Psoas muscle (tissue), 8 donors: ENCODE data around the gene STXBP5. TPM values are rescaled to one million over a fixed set of nuclear protein-coding genes. Genes with fewer than 3 reads are reported as not detected.

Experiments
- ATAC-seq, 4 donors: fragments of 200-7000 bp; cut with Tn5 transposase; one replicate each; pipeline ENCODE4 v1.9.1; 2020; ENCODE audit warnings: moderate library complexity in 3 of 4, mild to moderate bottlenecking in 2 of 4
- DNase-seq, 2 donors: peaks; one replicate each; pipeline ENCODE4 v3.0.0-alpha.2; 2020
- H3K27ac ChIP-seq: fragments of 200-600 bp; one replicate; pipeline ENCODE4 v1.8.0; 2022
- H3K27me3 ChIP-seq, 3 donors: fragments of 200-600 bp in 1 of 3; one replicate each; pipeline versions ENCODE4 v1.6.1 to v1.8.0; 2013 to 2022; ENCODE audit warnings: low read length in 2 of 3, mild to moderate bottlenecking in 2 of 3, moderate library complexity in 1 of 3; ENCODE audit not compliant: insufficient read depth in 3 of 3
- H3K36me3 ChIP-seq, 2 donors: fragments of 200-600 bp in 1 of 2; one replicate each; pipeline versions ENCODE4 v1.6.1 to v1.8.0; 2013 to 2022; ENCODE audit warnings: low read depth in 1 of 2, mild to moderate bottlenecking in 1 of 2, moderate library complexity in 1 of 2; ENCODE audit not compliant: insufficient read depth in 1 of 2
- H3K4me1 ChIP-seq: fragments of 200-600 bp; one replicate; pipeline ENCODE4 v1.8.0; 2022
- H3K4me3 ChIP-seq: fragments of 200-600 bp; one replicate; pipeline ENCODE4 v1.8.0; 2022; ENCODE audit warnings: mild to moderate bottlenecking
- H3K9me3 ChIP-seq: fragments of 200-600 bp; one replicate; pipeline ENCODE4 v1.8.0; 2022
- CTCF ChIP-seq: fragments of 200-600 bp; IDR thresholded peaks from one replicate; pipeline ENCODE4 v1.8.0; 2022; ENCODE audit warnings: antibody characterized with exemption
- WGBS, 3 donors: extraction: QIAGEN DNeasy Blood & Tissue Kit; methylation state at CpG; one replicate each; pipeline versions ENCODE4 v1.1.6 to v1.1.7; 2013; 5-methylcytosine and 5-hydroxymethylcytosine counted together
- intact Hi-C, 2 donors: fragments of 100-400 bp; cut with DNase I; formaldehyde crosslinking; loops; one replicate each; pipeline versions ENCODE4 v1.11.0 to v1.14.2; 2022
- polyA plus RNA-seq, 3 donors: library from polyadenylated mRNA; stranded (reverse); fragments of 200-250 nt; gene quantifications; one replicate each; pipeline ENCODE4 v1.2.3, GENCODE V29; 2013
- total RNA-seq, 4 donors: library from RNA; stranded (reverse); fragmentation: NEBNext Ultra II Directional in 2 of 4; extraction: Animal tissue kit (Norgen Biotek cat#: 25700) in 2 of 4; gene quantifications; one replicate each; pipeline versions ENCODE4 v1.2.1 to v1.2.4, GENCODE V29; 2021 to 2023
- donor health status: healthy with polysubstance abuse.
- donor health status: DM: no; HTN: no; CAD: no; lungs with moderate emphysema.
- donor health status: Bipolar disorder and iron deficiency.
- donor health status: healthy.
- donor health status: DM: yes; HTN: yes; CAD: no.
- donor health status: DM: no; HTN: no; CAD: no.
- donor health status: DM: no; HTN: no; CAD: no.
- donor health status: DM: yes; HTN: yes; CAD: no.

Gene STXBP5
- total and polyA plus RNA-seq, 7 donors, result 4.1 to 20.0 (median 18.7) TPM

GRCh38 chr6:147268254-147268653 lies 64.0 kb downstream of the STXBP5 start:
- Histone ChIP-seq H3K4me1 (peaks cover 34% of the 10 kb centered on the region), H3K36me3 (no peaks in the 10 kb centered on the region), H3K27ac (no peak overlapping the region), H3K4me3 (no peak overlapping the region), H3K27me3 (no peaks in the 10 kb centered on the region), H3K9me3 (no peaks in the 10 kb centered on the region)
- TF ChIP-seq CTCF, result no peak
- no peak for ATAC-seq
- intact Hi-C loops, result loop anchor here in 1 of 2 donors (10.0 kb wide), 1 partner anchor 53 kb away; no protein-coding TSS in a partner anchor
- DNase-seq, result no peak

- ATAC-seq, result no peak
- H3K36me3 ChIP-seq, result peaks cover 0 to 21% of the 10 kb centered on the region in 2 donors
- no peak overlapping the region for H3K4me3 ChIP-seq
- no peak for DNase-seq
- no peaks in the 10 kb centered on the region for H3K27me3 ChIP-seq
- H3K9me3 ChIP-seq, result no peaks in the 10 kb centered on the region
- no peak overlapping the region for H3K27ac ChIP-seq
- intact Hi-C loops, result no loop called here
- peaks cover 2% of the 10 kb centered on the region for H3K4me1 ChIP-seq
- TF ChIP-seq CTCF, result no peak
Observed at GRCh38 chr6:147274012-147274411, 69.8 kb downstream of the STXBP5 start.

GRCh38 chr6:147274776-147275175 lies 70.6 kb downstream of the STXBP5 start:
- H3K36me3 ChIP-seq, result peaks cover 0 to 28% of the 10 kb centered on the region in 2 donors
- no peaks in the 10 kb centered on the region for H3K27me3 ChIP-seq
- H3K4me1 ChIP-seq, result no peaks in the 10 kb centered on the region
- no peak for TF ChIP-seq CTCF
- intact Hi-C loops, result no loop called here
- H3K4me3 ChIP-seq, result no peak overlapping the region
- H3K9me3 ChIP-seq, result no peaks in the 10 kb centered on the region
- H3K27ac ChIP-seq, result no peak overlapping the region
- ATAC-seq (no peak), DNase-seq (no peak)

- no peak for TF ChIP-seq CTCF
- H3K4me1 ChIP-seq, result no peaks in the 10 kb centered on the region
- peaks cover 0 to 28% of the 10 kb centered on the region in 2 donors for H3K36me3 ChIP-seq
- no peaks in the 10 kb centered on the region for H3K9me3 ChIP-seq
- ATAC-seq (no peak), DNase-seq (no peak)
- H3K27me3 ChIP-seq, result no peaks in the 10 kb centered on the region
- WGBS, 3 donors, result 82 to 94% (median 90%) methylated on average over 2 of the region's 2 CpGs
- no peak overlapping the region for H3K27ac ChIP-seq
- H3K4me3 ChIP-seq, result no peak overlapping the region
- intact Hi-C loops, result no loop called here
Observed at GRCh38 chr6:147278891-147279290, 74.7 kb downstream of the STXBP5 start.

- intact Hi-C loops, result no loop called here
- peaks cover 0 to 28% of the 10 kb centered on the region in 2 donors for H3K36me3 ChIP-seq
- no peaks in the 10 kb centered on the region for H3K9me3 ChIP-seq
- no peak overlapping the region for H3K27ac ChIP-seq
- 84 to 92% (median 85%) methylated on average over 2 of the region's 2 CpGs for WGBS, 3 donors
- no peak for TF ChIP-seq CTCF
- no peak for ATAC-seq
- DNase-seq, result no peak
- H3K27me3 ChIP-seq, result no peaks in the 10 kb centered on the region
- H3K4me3 ChIP-seq, result no peak overlapping the region
- H3K4me1 ChIP-seq, result peaks cover under 1% of the 10 kb centered on the region
Observed at GRCh38 chr6:147279427-147279826, 75.2 kb downstream of the STXBP5 start.
